Ascending aorta (tissue), 2 donors: ENCODE data around the gene TRIM51. TPM values are rescaled to one million over a fixed set of nuclear protein-coding genes. Genes with fewer than 3 reads are reported as not detected.
"Not testable (repeated sequence)": the region's sequence is repeated elsewhere in the genome, so short reads cannot be mapped to it uniquely, and the experiment has no call there.

Source experiments
- DNase-seq, 2 donors: peaks; one replicate each; pipeline ENCODE4 v3.0.0-alpha.2; 2019; ENCODE audit warnings: low spot score in 2 of 2
- H3K27ac ChIP-seq, 2 donors: fragments of 200-600 bp; sonication (generic); one replicate each; pipeline ENCODE4 v1.5.1; 2016 to 2017; ENCODE audit warnings: mild to moderate bottlenecking in 1 of 2
- H3K27me3 ChIP-seq: fragments of 200-600 bp; sonication (generic); one replicate; pipeline ENCODE4 v1.5.1; 2017
- H3K36me3 ChIP-seq, 2 donors: fragments of 200-600 bp; sonication (generic); one replicate each; pipeline ENCODE4 v1.5.1; 2016
- H3K4me1 ChIP-seq, 2 donors: fragments of 200-600 bp; sonication (generic); one replicate each; pipeline ENCODE4 v1.5.1; 2016 to 2017; ENCODE audit warnings: mild to moderate bottlenecking in 1 of 2
- H3K4me3 ChIP-seq, 2 donors: fragments of 200-600 bp; sonication (generic); one replicate each; pipeline ENCODE4 v1.5.1; 2016 to 2017; ENCODE audit warnings: mild to moderate bottlenecking in 1 of 2
- H3K9me3 ChIP-seq, 2 donors: fragments of 200-600 bp; sonication (generic); one replicate each; pipeline ENCODE4 v1.5.1; 2016
- CTCF ChIP-seq, 3 experiments: fragments of 200-600 bp in 2 of 3; fragments of 450-650 bp in 1 of 3; sonication (generic) in 2 of 3; IDR thresholded peaks; one replicate each; pipeline ENCODE4 v1.5.1; 2016 to 2019; ENCODE audit warnings: antibody characterized with exemption in 3 of 3, mild to moderate bottlenecking in 1 of 3, moderate library complexity in 1 of 3
- intact Hi-C: fragments of 100-400 bp; cut with DNase I; formaldehyde crosslinking; loops from one replicate; pipeline ENCODE4 v1.15.1; 2023
- total RNA-seq: library from RNA; depleted of rRNA; stranded (reverse); fragments of >200 nt; gene quantifications from one replicate; pipeline ENCODE4 v1.1.0, GENCODE V29; 2016

The TRIM51 gene, protein sequence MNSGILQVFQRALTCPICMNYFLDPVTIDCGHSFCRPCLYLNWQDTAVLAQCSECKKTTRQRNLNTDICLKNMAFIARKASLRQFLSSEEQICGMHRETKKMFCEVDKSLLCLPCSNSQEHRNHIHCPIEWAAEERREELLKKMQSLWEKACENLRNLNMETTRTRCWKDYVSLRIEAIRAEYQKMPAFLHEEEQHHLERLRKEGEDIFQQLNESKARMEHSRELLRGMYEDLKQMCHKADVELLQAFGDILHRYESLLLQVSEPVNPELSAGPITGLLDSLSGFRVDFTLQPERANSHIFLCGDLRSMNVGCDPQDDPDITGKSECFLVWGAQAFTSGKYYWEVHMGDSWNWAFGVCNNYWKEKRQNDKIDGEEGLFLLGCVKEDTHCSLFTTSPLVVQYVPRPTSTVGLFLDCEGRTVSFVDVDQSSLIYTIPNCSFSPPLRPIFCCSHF
- total RNA-seq, result not detected

DNA sequence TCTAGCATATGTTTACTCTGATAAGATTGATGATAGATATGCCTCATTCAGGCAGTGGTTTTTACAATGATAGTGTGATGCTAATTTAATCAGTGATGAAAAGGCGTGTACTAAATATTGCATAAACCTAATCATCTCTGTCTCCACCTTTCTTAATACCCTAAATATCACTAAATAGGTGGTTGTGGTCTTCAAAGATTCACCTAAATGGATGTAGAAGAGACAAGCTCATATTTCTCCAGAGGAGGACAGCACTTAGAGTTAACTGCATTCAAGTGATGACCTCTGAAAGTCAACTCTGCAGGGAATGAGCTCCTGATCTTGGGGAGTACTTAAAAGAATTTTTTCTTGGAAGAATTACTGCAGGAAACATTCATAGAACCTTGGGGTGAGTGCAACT lies at the start of gene TRIM51:
Gene TRIM51, plus strand, starts transcription at position 301 of the 400 bp plus-strand sequence. CDS start 2,132 bp downstream, outside the sequence.
- intact Hi-C loops, DNase-seq, H3K36me3 ChIP-seq: not testable (repeated sequence)

DNA sequence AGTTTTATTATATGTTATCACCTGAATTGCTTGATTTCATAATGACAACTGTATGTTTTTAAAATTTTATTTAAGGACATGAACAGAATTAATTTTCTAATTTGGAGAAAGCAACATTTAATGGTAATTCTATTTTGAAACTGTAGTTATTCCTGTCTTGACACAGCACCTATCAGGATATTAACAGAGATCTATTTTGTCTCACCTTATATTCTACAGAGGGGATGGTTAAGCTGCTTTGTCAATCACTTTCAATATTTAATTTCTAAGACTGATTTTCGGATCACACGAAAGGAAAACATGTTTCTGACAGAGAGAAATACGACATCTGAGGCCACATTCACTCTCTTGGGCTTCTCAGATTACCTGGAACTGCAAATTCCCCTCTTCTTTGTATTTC lies 44.6 kb upstream of the TRIM51 start, which contains the start of gene OR5D16:
Gene OR5D16, plus strand, starts transcription at position 301 of the 400 bp plus-strand sequence. Its CDS starts 0 bp downstream, at position 301.
- intact Hi-C loops, result no loop called here
- H3K4me1 ChIP-seq, result no peaks in the 10 kb centered on the region
- H3K36me3 ChIP-seq, result no peaks in the 10 kb centered on the region
- no peak for TF ChIP-seq CTCF (IDR thresholded peaks at IDR 0.05)
- H3K27me3 ChIP-seq, result no peaks in the 10 kb centered on the region
- H3K9me3 ChIP-seq, result peaks cover 0 to 6% of the 10 kb centered on the region in 2 donors
- DNase-seq, result no peak
- H3K4me3 ChIP-seq, result no peak within 1 kb of the TSS
- H3K27ac ChIP-seq, result no peak within 1 kb of the TSS

More for the DNA sequence above, at the start of gene TRIM51:
- not testable (repeated sequence) for H3K9me3 ChIP-seq, H3K4me1 ChIP-seq, H3K27me3 ChIP-seq, H3K27ac ChIP-seq, H3K4me3 ChIP-seq

DNA sequence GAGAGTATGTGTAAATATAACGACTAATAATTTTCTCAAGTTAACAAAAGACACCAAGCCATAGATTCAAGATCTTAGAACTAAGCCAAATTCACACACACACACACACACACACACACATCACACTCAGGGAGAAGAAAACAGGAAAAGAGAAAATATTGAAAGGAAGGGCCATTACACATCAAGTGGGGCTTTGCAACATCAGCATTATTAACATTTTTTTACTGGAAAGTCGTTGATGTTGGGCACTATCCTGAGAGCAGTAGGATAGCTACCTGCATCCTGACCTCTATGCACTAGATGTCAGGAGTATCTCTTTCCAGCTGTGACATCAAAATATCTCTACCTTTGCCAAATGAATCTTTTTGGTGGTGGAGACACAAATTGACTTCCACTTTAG lies 35.6 kb upstream of the TRIM51 start:
- Histone ChIP-seq H3K9me3 (no peaks in the 10 kb centered on the region), H3K27ac (no peak overlapping the region), H3K4me1 (no peaks in the 10 kb centered on the region), H3K4me3 (no peak overlapping the region), H3K27me3 (no peaks in the 10 kb centered on the region), H3K36me3 (no peaks in the 10 kb centered on the region)
- no peak for DNase-seq
- no peak for TF ChIP-seq CTCF (IDR thresholded peaks at IDR 0.05)
- intact Hi-C loops, result no loop called here

DNA sequence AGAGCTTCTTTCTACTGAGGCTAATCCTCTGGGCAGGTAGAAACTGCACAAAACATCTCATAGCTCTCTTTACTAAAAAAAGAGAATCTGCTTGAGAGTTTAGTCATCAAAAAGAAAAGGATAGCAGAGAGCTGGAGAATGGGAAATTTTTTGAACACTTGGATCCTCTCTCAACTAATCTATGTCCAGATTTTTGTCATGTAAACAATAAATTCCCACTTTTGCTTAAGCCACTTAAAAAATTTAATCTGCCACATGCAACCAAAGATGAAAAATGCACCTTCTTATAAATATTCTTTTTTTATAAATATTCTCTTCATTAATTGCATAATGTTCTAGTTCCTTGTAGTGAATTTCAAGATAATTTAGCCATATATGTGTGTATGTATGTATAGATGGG lies 34.1 kb upstream of the TRIM51 start:
- H3K27ac ChIP-seq, result no peak overlapping the region
- no peak for TF ChIP-seq CTCF (IDR thresholded peaks at IDR 0.05)
- intact Hi-C loops, result no loop called here
- H3K9me3 ChIP-seq, result no peaks in the 10 kb centered on the region
- no peak for DNase-seq
- no peaks in the 10 kb centered on the region for H3K27me3 ChIP-seq
- H3K4me3 ChIP-seq, result no peak overlapping the region
- no peaks in the 10 kb centered on the region for H3K36me3 ChIP-seq
- no peaks in the 10 kb centered on the region for H3K4me1 ChIP-seq

- no peaks in the 10 kb centered on the region for H3K4me1 ChIP-seq
- H3K4me3 ChIP-seq, result no peak overlapping the region
- DNase-seq, result no peak
- H3K36me3 ChIP-seq, result no peaks in the 10 kb centered on the region
- no peak overlapping the region for H3K27ac ChIP-seq
- TF ChIP-seq CTCF (IDR thresholded peaks at IDR 0.05), result no peak
- intact Hi-C loops, result no loop called here
- H3K27me3 ChIP-seq, result no peaks in the 10 kb centered on the region
- H3K9me3 ChIP-seq, result no peaks in the 10 kb centered on the region
Measured at GRCh38 chr11:55852141-55852540, 31.0 kb upstream of the TRIM51 start.

GRCh38 chr11:55854704-55855103 lies 28.4 kb upstream of the TRIM51 start:
- intact Hi-C loops, result no loop called here
- TF ChIP-seq CTCF (IDR thresholded peaks at IDR 0.05), result no peak
- H3K4me1 ChIP-seq, result no peaks in the 10 kb centered on the region
- H3K9me3 ChIP-seq, result no peaks in the 10 kb centered on the region
- H3K27ac ChIP-seq, result no peak overlapping the region
- no peaks in the 10 kb centered on the region for H3K27me3 ChIP-seq
- no peaks in the 10 kb centered on the region for H3K36me3 ChIP-seq
- no peak overlapping the region for H3K4me3 ChIP-seq
- no peak for DNase-seq

- H3K4me1 ChIP-seq, H3K27ac ChIP-seq, intact Hi-C loops, DNase-seq, H3K9me3 ChIP-seq, H3K27me3 ChIP-seq, H3K4me3 ChIP-seq, H3K36me3 ChIP-seq: not testable (repeated sequence)
Measured at GRCh38 chr11:55867354-55867753, 15.7 kb upstream of the TRIM51 start.

DNA sequence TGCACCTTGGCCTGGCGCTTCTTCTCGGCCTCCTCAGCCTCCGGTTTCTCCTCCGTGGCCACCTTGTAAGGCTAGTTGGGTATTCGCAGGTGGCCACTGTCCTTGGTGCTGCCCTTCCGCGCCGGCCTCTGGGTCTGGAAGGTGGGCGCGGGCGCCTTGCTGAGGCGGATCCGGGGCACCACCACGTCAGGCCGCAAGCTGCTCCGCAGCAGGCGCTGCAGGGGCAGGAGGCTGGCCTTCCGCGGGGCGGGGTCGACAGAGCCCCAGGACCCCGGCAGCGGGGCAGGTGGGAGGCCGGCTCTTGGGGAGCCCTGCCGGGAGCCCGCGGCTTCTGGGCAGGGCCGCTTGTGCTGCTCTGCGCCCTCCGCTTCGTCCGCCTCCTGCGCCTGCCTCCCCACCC lies 10.4 kb upstream of the TRIM51 start:
- H3K9me3 ChIP-seq, H3K4me1 ChIP-seq, H3K36me3 ChIP-seq, H3K4me3 ChIP-seq, intact Hi-C loops, H3K27me3 ChIP-seq, DNase-seq, H3K27ac ChIP-seq: not testable (repeated sequence)

DNA sequence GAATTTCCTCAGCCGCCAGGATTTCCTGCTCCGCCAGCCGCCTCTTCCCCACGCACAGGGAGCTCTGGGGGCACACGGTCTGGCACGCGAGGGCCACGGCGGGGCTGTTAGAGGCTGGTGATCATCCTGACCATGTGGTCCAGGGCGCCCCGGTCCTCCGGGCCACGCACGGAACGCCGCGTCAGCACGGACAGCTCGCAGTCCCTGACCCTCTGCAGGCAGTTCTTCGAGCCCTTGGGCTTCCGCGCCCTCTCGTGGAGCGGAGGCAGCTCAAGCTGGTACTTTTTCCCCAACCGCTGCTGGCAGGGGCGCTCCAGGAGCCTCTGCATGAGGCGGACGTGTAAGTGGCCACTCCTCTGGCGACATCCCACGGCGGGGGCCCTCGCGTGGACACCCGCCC lies 10.0 kb upstream of the TRIM51 start:
- not testable (repeated sequence) for H3K27me3 ChIP-seq

More for the DNA sequence above, 10.0 kb upstream of the TRIM51 start:
- intact Hi-C loops, H3K9me3 ChIP-seq, DNase-seq, H3K4me1 ChIP-seq, H3K27ac ChIP-seq, H3K36me3 ChIP-seq, H3K4me3 ChIP-seq: not testable (repeated sequence)
